Measurements from ENCODE around the gene USP17L22.
"Not testable (repeated sequence)": the region's sequence is repeated elsewhere in the genome, so short reads cannot be mapped to it uniquely, and the experiment has no call there.

Gene USP17L22, protein sequence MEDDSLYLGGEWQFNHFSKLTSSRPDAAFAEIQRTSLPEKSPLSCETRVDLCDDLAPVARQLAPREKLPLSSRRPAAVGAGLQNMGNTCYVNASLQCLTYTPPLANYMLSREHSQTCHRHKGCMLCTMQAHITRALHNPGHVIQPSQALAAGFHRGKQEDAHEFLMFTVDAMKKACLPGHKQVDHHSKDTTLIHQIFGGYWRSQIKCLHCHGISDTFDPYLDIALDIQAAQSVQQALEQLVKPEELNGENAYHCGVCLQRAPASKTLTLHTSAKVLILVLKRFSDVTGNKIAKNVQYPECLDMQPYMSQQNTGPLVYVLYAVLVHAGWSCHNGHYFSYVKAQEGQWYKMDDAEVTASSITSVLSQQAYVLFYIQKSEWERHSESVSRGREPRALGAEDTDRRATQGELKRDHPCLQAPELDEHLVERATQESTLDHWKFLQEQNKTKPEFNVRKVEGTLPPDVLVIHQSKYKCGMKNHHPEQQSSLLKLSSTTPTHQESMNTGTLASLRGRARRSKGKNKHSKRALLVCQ

DNA sequence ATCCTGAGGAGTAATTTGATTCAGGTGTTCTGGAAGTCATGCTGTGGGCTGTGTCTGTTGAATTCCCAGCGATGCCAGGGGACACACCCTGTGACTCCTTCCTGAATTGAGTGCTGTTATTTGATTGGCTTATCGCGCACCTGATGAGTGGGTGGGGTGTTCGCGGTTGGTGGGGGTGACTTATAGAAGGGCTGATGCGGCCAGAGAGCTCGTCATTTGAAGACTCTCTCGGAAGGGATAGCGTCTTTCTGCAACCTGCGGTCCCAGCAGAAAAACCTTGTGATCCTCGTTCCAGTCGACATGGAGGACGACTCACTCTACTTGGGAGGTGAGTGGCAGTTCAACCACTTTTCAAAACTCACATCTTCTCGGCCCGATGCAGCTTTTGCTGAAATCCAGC, at the start of gene USP17L22:
Gene USP17L22 (plus strand): TSS at position 301 of the 400 bp plus-strand sequence. CDS start 0 bp downstream, at position 301.
- H4K20me1 ChIP-seq (ENCODE audit: insufficient read depth); H3K4me2 ChIP-seq; H2AFZ ChIP-seq (ENCODE audit: low read depth); H3K79me2 ChIP-seq (ENCODE audit: insufficient read depth, low read depth); H3K36me3 ChIP-seq (ENCODE audit: insufficient read depth); H3K27ac ChIP-seq; H3K4me3 ChIP-seq (IDR thresholded peaks at IDR 0.05; ENCODE audit: insufficient read depth, low read depth, low read length); H3K27me3 ChIP-seq (ENCODE audit: insufficient read depth, low read depth); H3K9ac ChIP-seq; H3K4me1 ChIP-seq (ENCODE audit: low read depth, poor library complexity, severe bottlenecking): not testable (repeated sequence)

DNA sequence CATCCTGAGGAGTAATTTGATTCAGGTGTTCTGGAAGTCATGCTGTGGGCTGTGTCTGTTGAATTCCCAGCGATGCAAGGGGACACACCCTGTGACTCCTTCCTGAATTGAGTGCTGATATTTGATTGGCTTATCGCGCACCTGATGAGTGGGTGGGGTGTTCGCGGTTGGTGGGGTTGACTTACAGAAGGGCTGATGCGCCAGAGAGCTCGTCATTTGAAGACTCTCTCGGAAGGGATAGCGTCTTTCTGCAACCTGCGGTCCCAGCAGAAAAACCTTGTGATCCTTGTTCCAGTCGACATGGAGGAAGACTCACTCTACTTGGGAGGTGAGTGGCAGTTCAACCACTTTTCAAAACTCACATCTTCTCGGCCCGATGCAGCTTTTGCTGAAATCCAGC, 47.6 kb upstream of the USP17L22 start, which contains the start of gene USP17L12:
Gene USP17L12 (plus strand): TSS at position 301 of the 400 bp plus-strand sequence. CDS start 0 bp downstream, at position 301.
- not testable (repeated sequence) for H3K4me1 ChIP-seq (ENCODE audit: low read depth, poor library complexity, severe bottlenecking); H2AFZ ChIP-seq (ENCODE audit: low read depth); H3K27ac ChIP-seq; H3K9ac ChIP-seq; H3K79me2 ChIP-seq (ENCODE audit: insufficient read depth, low read depth); H4K20me1 ChIP-seq (ENCODE audit: insufficient read depth); H3K4me3 ChIP-seq (IDR thresholded peaks at IDR 0.05; ENCODE audit: insufficient read depth, low read depth, low read length); H3K4me2 ChIP-seq; H3K27me3 ChIP-seq (ENCODE audit: insufficient read depth, low read depth); H3K36me3 ChIP-seq (ENCODE audit: insufficient read depth)

DNA sequence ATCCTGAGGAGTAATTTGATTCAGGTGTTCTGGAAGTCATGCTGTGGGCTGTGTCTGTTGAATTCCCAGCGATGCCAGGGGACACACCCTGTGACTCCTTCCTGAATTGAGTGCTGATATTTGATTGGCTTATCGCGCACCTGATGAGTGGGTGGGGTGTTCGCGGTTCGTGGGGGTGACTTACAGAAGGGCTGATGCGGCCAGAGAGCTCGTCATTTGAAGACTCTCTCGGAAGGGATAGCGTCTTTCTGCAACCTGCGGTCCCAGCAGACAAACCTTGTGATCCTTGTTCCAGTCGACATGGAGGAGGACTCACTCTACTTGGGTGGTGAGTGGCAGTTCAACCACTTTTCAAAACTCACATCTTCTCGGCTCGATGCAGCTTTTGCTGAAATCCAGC, 42.8 kb upstream of the USP17L22 start, which contains the start of gene USP17L13:
Gene USP17L13 (plus strand): TSS at position 301 of the 400 bp plus-strand sequence. CDS start 0 bp downstream, at position 301.
- H4K20me1 ChIP-seq (ENCODE audit: insufficient read depth); H3K36me3 ChIP-seq (ENCODE audit: insufficient read depth); H3K9ac ChIP-seq; H3K27me3 ChIP-seq (ENCODE audit: insufficient read depth, low read depth); H3K4me2 ChIP-seq; H3K79me2 ChIP-seq (ENCODE audit: insufficient read depth, low read depth); H3K27ac ChIP-seq; H3K4me1 ChIP-seq (ENCODE audit: low read depth, poor library complexity, severe bottlenecking); H2AFZ ChIP-seq (ENCODE audit: low read depth); H3K4me3 ChIP-seq (IDR thresholded peaks at IDR 0.05; ENCODE audit: insufficient read depth, low read depth, low read length): not testable (repeated sequence)

DNA sequence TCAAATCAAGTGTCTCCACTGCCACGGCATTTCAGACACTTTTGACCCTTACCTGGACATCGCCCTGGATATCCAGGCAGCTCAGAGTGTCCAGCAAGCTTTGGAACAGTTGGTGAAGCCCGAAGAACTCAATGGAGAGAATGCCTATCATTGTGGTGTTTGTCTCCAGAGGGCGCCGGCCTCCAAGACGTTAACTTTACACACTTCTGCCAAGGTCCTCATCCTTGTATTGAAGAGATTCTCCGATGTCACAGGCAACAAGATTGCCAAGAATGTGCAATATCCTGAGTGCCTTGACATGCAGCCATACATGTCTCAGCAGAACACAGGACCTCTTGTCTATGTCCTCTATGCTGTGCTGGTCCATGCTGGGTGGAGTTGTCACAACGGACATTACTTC, 37.2 kb upstream of the USP17L22 start:
- not testable (repeated sequence) for H3K27me3 ChIP-seq (ENCODE audit: insufficient read depth, low read depth); H3K9ac ChIP-seq; H3K27ac ChIP-seq; H3K79me2 ChIP-seq (ENCODE audit: insufficient read depth, low read depth); H4K20me1 ChIP-seq (ENCODE audit: insufficient read depth); H3K4me2 ChIP-seq; H3K4me3 ChIP-seq (IDR thresholded peaks at IDR 0.05; ENCODE audit: insufficient read depth, low read depth, low read length); H3K36me3 ChIP-seq (ENCODE audit: insufficient read depth); H3K4me1 ChIP-seq (ENCODE audit: low read depth, poor library complexity, severe bottlenecking); H2AFZ ChIP-seq (ENCODE audit: low read depth)

DNA sequence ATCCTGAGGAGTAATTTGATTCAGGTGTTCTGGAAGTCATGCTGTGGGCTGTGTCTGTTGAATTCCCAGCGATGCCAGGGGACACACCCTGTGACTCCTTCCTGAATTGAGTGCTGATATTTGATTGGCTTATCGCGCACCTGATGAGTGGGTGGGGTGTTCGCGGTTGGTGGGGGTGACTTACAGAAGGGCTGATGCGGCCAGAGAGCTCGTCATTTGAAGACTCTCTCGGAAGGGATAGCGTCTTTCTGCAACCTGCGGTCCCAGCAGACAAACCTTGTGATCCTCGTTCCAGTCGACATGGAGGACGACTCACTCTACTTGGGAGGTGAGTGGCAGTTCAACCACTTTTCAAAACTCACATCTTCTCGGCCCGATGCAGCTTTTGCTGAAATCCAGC, 33.3 kb upstream of the USP17L22 start, which contains the start of gene USP17L15:
Gene USP17L15 (plus strand): TSS at position 301 of the 400 bp plus-strand sequence. CDS start 0 bp downstream, at position 301.
- H3K4me1 ChIP-seq (ENCODE audit: low read depth, poor library complexity, severe bottlenecking); H3K9ac ChIP-seq; H3K27ac ChIP-seq; H3K27me3 ChIP-seq (ENCODE audit: insufficient read depth, low read depth); H4K20me1 ChIP-seq (ENCODE audit: insufficient read depth); H3K79me2 ChIP-seq (ENCODE audit: insufficient read depth, low read depth); H3K4me2 ChIP-seq; H3K36me3 ChIP-seq (ENCODE audit: insufficient read depth); H3K4me3 ChIP-seq (IDR thresholded peaks at IDR 0.05; ENCODE audit: insufficient read depth, low read depth, low read length); H2AFZ ChIP-seq (ENCODE audit: low read depth): not testable (repeated sequence)

DNA sequence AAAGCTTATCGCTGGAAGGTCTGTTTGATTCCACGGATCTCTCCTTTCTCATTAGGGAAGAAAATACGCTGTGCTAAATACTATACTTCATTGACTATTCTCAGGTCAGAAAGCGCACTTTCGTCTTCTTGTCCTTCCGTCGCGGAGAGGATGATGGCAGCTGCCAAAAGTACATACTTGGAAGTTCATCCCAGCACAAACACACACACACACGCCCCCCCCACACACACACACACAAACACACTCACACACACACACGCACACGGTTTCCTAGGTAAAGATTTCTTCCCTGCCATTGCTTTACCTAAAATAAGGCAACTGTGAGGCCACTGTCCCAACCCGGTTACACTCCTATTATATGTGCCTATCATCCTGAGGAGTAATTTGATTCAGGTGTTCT, 29.0 kb upstream of the USP17L22 start:
- not testable (repeated sequence) for H3K36me3 ChIP-seq (ENCODE audit: insufficient read depth); H2AFZ ChIP-seq (ENCODE audit: low read depth); H3K27me3 ChIP-seq (ENCODE audit: insufficient read depth, low read depth)

DNA sequence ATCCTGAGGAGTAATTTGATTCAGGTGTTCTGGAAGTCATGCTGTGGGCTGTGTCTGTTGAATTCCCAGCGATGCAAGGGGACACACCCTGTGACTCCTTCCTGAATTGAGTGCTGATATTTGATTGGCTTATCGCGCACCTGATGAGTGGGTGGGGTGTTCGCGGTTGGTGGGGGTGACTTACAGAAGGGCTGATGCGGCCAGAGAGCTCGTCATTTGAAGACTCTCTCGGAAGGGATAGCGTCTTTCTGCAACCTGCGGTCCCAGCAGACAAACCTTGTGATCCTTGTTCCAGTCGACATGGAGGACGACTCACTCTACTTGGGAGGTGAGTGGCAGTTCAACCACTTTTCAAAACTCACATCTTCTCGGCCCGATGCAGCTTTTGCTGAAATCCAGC, 23.8 kb upstream of the USP17L22 start, which contains the start of gene USP17L17:
Gene USP17L17 (plus strand): TSS at position 301 of the 400 bp plus-strand sequence. CDS start 0 bp downstream, at position 301.
- H3K4me3 ChIP-seq (IDR thresholded peaks at IDR 0.05; ENCODE audit: insufficient read depth, low read depth, low read length); H4K20me1 ChIP-seq (ENCODE audit: insufficient read depth); H3K4me2 ChIP-seq; H3K27ac ChIP-seq; H2AFZ ChIP-seq (ENCODE audit: low read depth); H3K9ac ChIP-seq; H3K79me2 ChIP-seq (ENCODE audit: insufficient read depth, low read depth); H3K4me1 ChIP-seq (ENCODE audit: low read depth, poor library complexity, severe bottlenecking); H3K36me3 ChIP-seq (ENCODE audit: insufficient read depth); H3K27me3 ChIP-seq (ENCODE audit: insufficient read depth, low read depth): not testable (repeated sequence)

More for the DNA sequence above, 29.0 kb upstream of the USP17L22 start:
- not testable (repeated sequence) for H3K4me2 ChIP-seq; H3K9ac ChIP-seq; H3K79me2 ChIP-seq (ENCODE audit: insufficient read depth, low read depth); H3K27ac ChIP-seq; H3K4me3 ChIP-seq (IDR thresholded peaks at IDR 0.05; ENCODE audit: insufficient read depth, low read depth, low read length); H3K4me1 ChIP-seq (ENCODE audit: low read depth, poor library complexity, severe bottlenecking); H4K20me1 ChIP-seq (ENCODE audit: insufficient read depth)

DNA sequence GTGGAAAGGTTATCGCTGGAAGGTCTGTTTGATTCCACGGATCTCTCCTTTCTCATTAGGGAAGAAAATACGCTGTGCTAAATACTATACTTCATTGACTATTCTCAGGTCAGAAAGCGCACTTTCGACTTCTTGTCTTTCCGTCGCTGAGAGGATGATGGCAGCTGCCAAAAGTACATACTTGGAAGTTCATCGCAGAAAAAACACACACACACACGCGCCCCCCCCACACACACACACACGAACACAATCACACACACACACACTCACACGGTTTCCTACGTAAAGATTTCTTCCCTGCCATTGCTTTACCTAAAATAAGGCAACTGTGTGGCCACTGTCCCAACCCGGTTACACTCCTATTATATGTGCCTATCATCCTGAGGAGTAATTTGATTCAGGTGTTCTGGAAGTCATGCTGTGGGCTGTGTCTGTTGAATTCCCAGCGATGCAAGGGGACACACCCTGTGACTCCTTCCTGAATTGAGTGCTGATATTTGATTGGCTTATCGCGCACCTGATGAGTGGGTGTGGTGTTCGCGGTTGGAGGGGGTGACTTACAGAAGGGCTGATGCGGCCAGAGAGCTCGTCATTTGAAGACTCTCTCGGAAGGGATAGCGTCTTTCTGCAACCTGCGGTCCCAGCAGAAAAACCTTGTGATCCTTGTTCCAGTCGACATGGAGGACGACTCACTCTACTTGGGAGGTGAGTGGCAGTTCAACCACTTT, 19.3 kb upstream of the USP17L22 start, which contains the start of gene USP17L18:
Gene USP17L18 (plus strand): TSS at position 678 of the 728 bp plus-strand sequence. CDS start 0 bp downstream, at position 678.
- H3K4me2 ChIP-seq; H3K9ac ChIP-seq; H3K4me1 ChIP-seq (ENCODE audit: low read depth, poor library complexity, severe bottlenecking); H3K27ac ChIP-seq; H3K79me2 ChIP-seq (ENCODE audit: insufficient read depth, low read depth); H3K27me3 ChIP-seq (ENCODE audit: insufficient read depth, low read depth); H3K4me3 ChIP-seq (IDR thresholded peaks at IDR 0.05; ENCODE audit: insufficient read depth, low read depth, low read length); H4K20me1 ChIP-seq (ENCODE audit: insufficient read depth); H3K36me3 ChIP-seq (ENCODE audit: insufficient read depth); H2AFZ ChIP-seq (ENCODE audit: low read depth): not testable (repeated sequence)

DNA sequence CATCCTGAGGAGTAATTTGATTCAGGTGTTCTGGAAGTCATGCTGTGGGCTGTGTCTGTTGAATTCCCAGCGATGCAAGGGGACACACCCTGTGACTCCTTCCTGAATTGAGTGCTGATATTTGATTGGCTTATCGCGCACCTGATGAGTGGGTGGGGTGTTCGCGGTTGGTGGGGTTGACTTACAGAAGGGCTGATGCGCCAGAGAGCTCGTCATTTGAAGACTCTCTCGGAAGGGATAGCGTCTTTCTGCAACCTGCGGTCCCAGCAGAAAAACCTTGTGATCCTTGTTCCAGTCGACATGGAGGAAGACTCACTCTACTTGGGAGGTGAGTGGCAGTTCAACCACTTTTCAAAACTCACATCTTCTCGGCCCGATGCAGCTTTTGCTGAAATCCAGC, 14.3 kb upstream of the USP17L22 start, which contains the start of gene USP17L19:
Gene USP17L19 (plus strand): TSS at position 301 of the 400 bp plus-strand sequence. CDS start 0 bp downstream, at position 301.
- not testable (repeated sequence) for H2AFZ ChIP-seq (ENCODE audit: low read depth); H4K20me1 ChIP-seq (ENCODE audit: insufficient read depth); H3K4me1 ChIP-seq (ENCODE audit: low read depth, poor library complexity, severe bottlenecking); H3K27me3 ChIP-seq (ENCODE audit: insufficient read depth, low read depth); H3K4me3 ChIP-seq (IDR thresholded peaks at IDR 0.05; ENCODE audit: insufficient read depth, low read depth, low read length); H3K9ac ChIP-seq; H3K4me2 ChIP-seq; H3K36me3 ChIP-seq (ENCODE audit: insufficient read depth); H3K79me2 ChIP-seq (ENCODE audit: insufficient read depth, low read depth); H3K27ac ChIP-seq
